Epithelial cell of proximal tubule (primary cell): ENCODE results near the gene CRAMP1. TPM values are rescaled to one million over a fixed set of nuclear protein-coding genes. Genes with fewer than 3 reads are reported as not detected.

Source experiments
- DNase-seq: peaks from one replicate; pipeline ENCODE4 v3.0.0-alpha.2; 2011; ENCODE audit warnings: low read depth
- H3K4me3 ChIP-seq: 2 replicates; pipeline ENCODE4 v1.5.1; 2011; ENCODE audit warnings: low read depth, mild to moderate bottlenecking, low read length
- total RNA-seq: library from RNA; depleted of rRNA; stranded (reverse); fragments of >200 nt; gene quantifications from 2 replicates; pipeline ENCODE4 v1.2.3, GENCODE V29; 2015
- TF ChIP-seq, protein P1 (sequence below): conservative IDR thresholded peaks from 2 replicates; pipeline ENCODE4 v1.5.1; 2012; ENCODE audit warnings: low read depth, mild to moderate bottlenecking, low read length

The CRAMP1 gene, protein sequence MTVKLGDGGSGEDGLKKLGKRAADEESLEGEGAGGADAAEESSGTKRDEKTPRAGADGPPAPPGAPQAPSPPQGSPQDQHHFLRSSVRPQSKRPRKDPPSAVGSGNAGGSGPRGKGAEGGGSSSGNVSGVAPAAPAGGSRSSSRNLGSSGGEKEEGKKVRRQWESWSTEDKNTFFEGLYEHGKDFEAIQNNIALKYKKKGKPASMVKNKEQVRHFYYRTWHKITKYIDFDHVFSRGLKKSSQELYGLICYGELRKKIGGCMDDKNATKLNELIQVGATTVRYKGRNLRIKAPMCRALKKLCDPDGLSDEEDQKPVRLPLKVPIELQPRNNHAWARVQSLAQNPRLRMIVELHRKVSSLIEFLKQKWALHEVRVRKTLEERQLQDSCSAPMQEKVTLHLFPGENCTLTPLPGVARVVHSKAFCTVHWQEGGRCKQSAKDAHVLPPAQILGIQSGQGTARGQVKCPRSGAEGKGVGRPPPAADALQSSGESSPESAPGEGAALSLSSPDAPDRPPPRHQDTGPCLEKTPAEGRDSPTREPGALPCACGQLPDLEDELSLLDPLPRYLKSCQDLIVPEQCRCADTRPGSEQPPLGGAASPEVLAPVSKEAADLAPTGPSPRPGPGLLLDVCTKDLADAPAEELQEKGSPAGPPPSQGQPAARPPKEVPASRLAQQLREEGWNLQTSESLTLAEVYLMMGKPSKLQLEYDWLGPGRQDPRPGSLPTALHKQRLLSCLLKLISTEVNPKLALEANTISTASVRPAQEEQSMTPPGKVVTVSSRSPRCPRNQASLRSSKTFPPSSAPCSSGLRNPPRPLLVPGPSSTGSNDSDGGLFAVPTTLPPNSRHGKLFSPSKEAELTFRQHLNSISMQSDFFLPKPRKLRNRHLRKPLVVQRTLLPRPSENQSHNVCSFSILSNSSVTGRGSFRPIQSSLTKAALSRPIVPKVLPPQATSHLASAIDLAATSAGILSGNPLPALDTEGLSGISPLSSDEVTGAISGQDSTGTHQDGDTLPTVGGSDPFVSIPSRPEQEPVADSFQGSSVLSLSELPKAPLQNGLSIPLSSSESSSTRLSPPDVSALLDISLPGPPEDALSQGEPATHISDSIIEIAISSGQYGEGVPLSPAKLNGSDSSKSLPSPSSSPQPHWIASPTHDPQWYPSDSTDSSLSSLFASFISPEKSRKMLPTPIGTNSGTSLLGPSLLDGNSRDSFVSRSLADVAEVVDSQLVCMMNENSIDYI (N-terminal part only)
- total RNA-seq = 6.9 and 8.0 TPM in 2 replicates

DNA sequence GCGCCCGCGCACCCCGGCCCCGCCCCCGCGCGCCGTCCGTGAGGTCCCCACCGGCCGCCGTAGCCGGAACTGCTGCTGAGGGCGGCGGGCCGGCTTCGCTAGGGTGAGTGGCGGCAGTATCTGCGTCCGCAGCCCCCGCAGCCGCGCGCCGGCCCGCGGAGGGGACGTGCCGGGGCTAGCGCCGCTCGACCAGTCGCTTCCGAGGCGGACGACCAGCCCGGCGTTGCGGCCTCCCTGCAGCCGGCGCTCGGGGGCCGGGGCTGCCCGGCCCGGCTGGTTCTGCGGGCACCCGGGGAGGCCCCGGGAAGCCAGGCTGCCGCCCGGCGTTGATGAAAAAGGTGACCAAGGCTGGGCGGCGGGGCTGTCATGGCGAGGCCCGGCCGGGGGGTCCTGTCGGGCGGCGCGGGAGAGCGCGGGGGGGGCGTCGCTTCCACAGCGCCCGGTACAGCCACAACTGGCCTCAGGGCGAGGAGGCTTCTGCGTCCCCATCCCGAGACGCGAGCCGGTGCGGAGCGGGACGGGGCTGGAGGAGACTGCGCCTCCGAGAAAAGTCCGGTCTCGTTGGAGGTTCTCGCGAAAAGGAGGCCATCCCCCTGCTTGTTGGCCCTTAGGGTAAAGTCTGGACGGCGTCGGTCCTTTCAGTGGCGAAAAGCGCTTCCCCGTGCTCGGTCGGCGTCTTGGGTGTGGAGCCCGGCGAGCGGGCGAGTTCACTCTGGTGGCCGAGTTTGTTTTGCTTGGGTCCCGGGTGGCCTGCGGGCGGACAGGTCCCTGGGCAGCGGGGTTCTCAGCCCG lies at the start of gene CRAMP1:
TSS of gene CRAMP1 (plus strand) at position 41 of the 792 bp plus-strand sequence. CDS start 2,280 bp downstream, outside the sequence.
- peak within 1 kb of the TSS; percentile 88 for H3K4me3 ChIP-seq
- TF ChIP-seq, protein P1, sequence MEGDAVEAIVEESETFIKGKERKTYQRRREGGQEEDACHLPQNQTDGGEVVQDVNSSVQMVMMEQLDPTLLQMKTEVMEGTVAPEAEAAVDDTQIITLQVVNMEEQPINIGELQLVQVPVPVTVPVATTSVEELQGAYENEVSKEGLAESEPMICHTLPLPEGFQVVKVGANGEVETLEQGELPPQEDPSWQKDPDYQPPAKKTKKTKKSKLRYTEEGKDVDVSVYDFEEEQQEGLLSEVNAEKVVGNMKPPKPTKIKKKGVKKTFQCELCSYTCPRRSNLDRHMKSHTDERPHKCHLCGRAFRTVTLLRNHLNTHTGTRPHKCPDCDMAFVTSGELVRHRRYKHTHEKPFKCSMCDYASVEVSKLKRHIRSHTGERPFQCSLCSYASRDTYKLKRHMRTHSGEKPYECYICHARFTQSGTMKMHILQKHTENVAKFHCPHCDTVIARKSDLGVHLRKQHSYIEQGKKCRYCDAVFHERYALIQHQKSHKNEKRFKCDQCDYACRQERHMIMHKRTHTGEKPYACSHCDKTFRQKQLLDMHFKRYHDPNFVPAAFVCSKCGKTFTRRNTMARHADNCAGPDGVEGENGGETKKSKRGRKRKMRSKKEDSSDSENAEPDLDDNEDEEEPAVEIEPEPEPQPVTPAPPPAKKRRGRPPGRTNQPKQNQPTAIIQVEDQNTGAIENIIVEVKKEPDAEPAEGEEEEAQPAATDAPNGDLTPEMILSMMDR = no peak
- no peak for DNase-seq

DNA sequence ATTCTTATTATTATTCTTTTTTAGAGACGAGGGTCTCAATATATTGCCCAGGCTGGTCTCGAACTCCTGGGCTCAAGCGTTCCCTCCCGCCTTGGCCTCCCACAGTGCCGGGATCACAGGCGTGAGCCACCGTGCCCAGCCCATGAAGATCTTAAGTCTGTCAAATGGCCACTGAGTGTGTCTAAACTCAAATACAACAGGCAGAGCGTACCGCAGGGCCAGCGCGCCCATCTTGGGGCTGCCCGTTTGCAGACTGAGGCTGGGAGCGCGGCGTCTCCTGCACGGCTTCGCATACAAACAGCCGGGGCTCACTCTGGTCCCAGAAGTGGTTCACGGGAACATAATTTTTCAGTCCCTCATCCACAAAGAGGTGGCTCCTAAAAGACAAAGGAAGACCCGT lies 48.4 kb upstream of the CRAMP1 start:
- no peak overlapping the region for H3K4me3 ChIP-seq
- DNase-seq = no peak
- TF ChIP-seq, protein P1 = no peak

DNA sequence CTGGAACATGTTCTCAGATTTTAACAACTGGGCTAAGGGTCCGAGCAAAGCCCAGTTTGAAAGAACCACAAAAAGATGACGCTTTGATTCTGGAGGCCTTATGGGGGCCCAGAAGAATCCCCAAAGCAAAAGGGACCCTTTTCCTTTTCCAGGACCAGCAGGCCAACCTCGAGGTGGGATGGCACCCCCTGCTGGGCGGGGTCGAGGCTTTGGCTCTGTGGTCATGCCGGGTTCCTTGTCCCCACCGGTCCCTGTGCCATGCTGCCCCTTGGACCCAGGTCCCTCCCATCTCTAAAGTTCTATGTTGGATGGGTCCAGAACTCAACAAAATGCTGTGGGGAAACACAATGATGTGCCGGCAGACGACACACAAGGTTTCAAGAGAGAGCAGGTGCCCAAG lies 47.8 kb upstream of the CRAMP1 start:
- TF ChIP-seq, protein P1 = no peak
- H3K4me3 ChIP-seq = no peak overlapping the region
- DNase-seq = no peak

DNA sequence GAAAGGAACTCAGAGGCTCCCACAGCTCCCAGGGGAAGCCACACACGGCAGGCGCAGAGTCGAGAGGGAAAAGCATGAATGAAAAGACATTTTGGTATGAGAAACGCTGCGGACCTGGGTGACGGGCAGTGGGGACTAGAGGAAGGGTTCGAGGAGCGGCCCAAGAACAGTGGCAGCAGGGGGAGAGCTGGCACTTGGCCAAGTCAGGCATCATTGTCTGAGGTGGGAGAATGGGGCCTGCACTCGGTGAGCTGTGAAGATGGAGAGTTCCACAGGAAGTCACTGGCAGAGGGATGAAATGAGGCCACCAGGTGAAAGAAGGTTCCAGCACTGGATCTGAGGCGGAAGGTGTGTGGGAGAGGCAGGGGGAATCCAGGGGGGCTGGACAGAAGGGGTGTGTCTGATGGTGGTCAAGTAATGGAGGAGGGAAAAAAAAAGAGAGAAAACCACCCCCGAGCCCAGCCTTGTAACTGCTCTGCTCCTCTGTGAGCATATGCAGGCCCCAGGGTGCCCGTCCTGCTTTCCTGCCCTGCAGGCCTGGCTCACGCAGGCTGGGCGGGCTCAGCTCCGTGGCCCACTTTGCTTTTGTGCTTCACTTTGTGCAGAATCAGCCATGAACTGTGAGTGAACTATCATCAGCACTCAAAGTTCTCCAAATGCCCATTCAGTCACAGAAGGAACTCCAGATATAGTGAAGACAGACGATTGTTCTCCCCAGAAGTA lies 46.9 kb upstream of the CRAMP1 start:
- TF ChIP-seq, protein P1 = no peak
- DNase-seq = no peak
- no peak overlapping the region for H3K4me3 ChIP-seq

DNA sequence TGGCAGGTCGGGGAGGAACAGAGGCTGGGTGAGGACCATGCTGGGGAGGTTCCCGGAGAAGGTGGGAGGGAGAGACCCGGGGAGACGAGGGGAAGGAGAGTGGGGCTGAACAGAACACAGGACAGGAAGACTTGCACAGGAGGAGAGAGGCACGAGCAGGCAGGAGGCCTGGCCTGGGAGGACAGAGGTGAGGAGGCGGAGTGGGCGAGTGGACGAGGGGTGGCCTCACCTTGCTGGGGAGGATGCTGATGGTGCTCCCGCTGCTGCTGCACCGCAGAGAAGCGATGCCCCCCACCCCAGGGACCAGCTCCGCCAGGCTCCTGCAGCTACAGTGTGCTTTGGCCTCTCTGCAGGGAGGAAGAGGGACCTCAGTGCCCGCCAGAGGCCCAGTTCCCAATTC lies 44.2 kb upstream of the CRAMP1 start:
- DNase-seq = no peak
- no peak overlapping the region for H3K4me3 ChIP-seq
- TF ChIP-seq, protein P1 = no peak
